ENCODE results near the gene DCLK3.

Gene DCLK3, protein sequence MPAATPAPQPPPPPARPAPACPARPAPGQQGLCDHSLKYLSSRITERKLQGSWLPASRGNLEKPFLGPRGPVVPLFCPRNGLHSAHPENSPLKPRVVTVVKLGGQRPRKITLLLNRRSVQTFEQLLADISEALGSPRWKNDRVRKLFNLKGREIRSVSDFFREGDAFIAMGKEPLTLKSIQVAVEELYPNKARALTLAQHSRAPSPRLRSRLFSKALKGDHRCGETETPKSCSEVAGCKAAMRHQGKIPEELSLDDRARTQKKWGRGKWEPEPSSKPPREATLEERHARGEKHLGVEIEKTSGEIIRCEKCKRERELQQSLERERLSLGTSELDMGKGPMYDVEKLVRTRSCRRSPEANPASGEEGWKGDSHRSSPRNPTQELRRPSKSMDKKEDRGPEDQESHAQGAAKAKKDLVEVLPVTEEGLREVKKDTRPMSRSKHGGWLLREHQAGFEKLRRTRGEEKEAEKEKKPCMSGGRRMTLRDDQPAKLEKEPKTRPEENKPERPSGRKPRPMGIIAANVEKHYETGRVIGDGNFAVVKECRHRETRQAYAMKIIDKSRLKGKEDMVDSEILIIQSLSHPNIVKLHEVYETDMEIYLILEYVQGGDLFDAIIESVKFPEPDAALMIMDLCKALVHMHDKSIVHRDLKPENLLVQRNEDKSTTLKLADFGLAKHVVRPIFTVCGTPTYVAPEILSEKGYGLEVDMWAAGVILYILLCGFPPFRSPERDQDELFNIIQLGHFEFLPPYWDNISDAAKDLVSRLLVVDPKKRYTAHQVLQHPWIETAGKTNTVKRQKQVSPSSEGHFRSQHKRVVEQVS

DNA sequence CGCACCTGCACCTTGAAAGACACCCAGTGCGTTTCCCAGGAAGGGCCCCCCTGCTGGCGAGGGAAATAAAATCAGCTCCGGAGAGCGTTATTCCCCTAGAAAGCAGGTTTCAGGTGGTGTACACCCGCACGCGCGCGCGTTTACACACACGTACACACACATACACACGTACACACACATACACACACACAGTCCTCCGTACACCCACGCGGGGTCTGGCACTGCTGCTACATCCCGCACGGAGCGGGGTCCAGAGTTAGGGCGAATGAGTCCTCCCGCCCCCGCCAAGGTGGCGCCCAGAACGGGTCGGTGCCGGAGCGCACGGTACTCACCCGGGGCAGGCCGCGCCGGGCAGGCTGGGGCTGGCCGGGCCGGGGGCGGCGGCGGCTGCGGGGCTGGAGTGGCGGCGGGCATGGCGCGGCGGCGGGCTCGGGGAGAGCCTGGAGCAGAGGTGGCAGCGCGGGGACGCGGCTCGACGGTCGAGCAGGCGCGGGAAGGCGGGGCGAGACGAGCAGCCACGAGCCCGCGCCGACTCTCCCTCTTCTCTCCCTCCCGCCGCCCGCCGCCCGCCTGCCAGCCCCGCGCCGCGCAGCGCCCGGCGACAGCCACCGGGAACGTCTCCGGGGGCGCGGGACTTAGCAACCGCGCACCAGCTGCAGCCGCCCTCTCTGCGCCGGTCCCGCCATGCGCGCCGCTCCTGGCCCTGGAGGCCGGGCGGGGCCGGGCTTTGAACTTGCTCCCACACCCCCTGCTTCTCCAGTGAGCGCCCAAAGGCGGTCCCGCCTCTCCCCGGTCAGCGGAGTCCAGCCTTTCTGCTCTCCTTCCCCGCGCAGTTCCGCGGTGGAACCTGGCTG, at the start of gene DCLK3:
Gene DCLK3, minus strand, starts transcription at position 704 of the 854 bp plus-strand sequence. Its CDS starts 290 bp downstream, at position 414.
- H3K4me3 ChIP-seq (ENCODE audit: control insufficient read depth, low read depth, low read length) = no peak within 1 kb of the TSS
- DNase-seq (ENCODE audit: low read depth) = no peak
- TF ChIP-seq, protein P1, sequence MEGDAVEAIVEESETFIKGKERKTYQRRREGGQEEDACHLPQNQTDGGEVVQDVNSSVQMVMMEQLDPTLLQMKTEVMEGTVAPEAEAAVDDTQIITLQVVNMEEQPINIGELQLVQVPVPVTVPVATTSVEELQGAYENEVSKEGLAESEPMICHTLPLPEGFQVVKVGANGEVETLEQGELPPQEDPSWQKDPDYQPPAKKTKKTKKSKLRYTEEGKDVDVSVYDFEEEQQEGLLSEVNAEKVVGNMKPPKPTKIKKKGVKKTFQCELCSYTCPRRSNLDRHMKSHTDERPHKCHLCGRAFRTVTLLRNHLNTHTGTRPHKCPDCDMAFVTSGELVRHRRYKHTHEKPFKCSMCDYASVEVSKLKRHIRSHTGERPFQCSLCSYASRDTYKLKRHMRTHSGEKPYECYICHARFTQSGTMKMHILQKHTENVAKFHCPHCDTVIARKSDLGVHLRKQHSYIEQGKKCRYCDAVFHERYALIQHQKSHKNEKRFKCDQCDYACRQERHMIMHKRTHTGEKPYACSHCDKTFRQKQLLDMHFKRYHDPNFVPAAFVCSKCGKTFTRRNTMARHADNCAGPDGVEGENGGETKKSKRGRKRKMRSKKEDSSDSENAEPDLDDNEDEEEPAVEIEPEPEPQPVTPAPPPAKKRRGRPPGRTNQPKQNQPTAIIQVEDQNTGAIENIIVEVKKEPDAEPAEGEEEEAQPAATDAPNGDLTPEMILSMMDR (IDR thresholded peaks at IDR 0.05; ENCODE audit: control insufficient read depth, insufficient read depth, low read depth, low read length, missing control alignments) = no peak

DNA sequence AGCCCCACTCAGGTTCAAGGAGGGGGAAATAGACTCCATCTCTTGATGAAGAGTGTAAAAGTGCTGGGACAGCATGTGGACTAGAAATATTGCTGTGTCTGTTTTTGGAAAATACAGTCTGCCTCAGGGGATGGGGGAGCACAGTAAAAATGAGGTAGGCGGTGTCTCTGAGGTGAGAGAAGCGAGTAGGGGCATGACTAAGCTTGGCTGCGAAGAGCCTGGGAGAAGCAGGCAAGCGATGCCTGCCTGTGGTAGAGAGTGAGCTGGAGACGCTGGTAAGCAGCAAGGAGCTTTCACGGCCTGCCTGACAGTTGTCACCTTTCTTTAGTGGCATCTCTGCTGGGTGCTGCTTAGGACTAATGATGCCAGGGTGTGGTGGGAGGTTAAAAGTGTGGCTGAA, 49.0 kb upstream of the DCLK3 start:
- H3K4me3 ChIP-seq (ENCODE audit: control insufficient read depth, low read depth, low read length) = no peak overlapping the region
- no peak for DNase-seq (ENCODE audit: low read depth)
- TF ChIP-seq, protein P1 (IDR thresholded peaks at IDR 0.05; ENCODE audit: control insufficient read depth, insufficient read depth, low read depth, low read length, missing control alignments) = no peak

DNA sequence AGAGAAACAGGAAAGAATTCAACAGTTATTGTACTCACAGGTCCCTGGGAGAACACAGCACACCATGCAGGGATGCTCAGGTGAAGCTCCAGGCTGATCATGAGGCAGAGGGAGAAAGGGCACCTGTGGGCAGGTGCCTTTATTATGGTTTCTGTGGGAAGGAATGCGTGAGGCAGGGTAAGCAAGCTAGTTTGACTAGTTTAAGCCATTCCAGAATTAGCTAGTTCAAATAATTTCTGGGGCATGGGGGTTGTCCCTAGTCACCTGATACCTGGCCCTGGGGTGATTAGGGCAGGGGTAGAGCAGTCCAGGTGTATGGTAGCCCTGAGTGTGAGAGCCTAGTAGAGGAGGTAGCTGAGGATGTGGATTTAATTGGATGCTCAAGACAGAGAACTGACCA, 47.9 kb upstream of the DCLK3 start:
- no peak overlapping the region for H3K4me3 ChIP-seq (ENCODE audit: control insufficient read depth, low read depth, low read length)
- TF ChIP-seq, protein P1 (IDR thresholded peaks at IDR 0.05; ENCODE audit: control insufficient read depth, insufficient read depth, low read depth, low read length, missing control alignments) = no peak
- DNase-seq (ENCODE audit: low read depth) = no peak

DNA sequence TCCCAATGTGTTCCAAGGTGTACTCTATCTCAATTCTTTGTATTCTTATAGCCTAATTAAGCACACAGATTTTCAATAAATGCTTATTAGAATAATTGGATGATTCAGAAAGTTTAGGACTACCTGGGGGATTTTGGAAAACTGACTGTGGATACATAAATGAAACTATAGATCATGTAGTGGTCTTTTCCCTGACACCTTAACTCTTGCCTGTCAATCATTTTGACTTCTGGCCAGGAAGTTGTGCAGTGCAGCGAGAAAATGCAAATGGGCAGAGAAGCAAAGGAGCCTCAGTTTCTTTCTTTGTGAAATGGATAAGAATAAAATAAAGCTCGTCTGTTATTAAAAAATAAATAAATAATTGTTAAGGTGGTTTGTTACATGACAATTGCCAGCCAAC, 47.4 kb upstream of the DCLK3 start:
- DNase-seq (ENCODE audit: low read depth) = no peak
- no peak overlapping the region for H3K4me3 ChIP-seq (ENCODE audit: control insufficient read depth, low read depth, low read length)
- TF ChIP-seq, protein P1 (IDR thresholded peaks at IDR 0.05; ENCODE audit: control insufficient read depth, insufficient read depth, low read depth, low read length, missing control alignments) = no peak

DNA sequence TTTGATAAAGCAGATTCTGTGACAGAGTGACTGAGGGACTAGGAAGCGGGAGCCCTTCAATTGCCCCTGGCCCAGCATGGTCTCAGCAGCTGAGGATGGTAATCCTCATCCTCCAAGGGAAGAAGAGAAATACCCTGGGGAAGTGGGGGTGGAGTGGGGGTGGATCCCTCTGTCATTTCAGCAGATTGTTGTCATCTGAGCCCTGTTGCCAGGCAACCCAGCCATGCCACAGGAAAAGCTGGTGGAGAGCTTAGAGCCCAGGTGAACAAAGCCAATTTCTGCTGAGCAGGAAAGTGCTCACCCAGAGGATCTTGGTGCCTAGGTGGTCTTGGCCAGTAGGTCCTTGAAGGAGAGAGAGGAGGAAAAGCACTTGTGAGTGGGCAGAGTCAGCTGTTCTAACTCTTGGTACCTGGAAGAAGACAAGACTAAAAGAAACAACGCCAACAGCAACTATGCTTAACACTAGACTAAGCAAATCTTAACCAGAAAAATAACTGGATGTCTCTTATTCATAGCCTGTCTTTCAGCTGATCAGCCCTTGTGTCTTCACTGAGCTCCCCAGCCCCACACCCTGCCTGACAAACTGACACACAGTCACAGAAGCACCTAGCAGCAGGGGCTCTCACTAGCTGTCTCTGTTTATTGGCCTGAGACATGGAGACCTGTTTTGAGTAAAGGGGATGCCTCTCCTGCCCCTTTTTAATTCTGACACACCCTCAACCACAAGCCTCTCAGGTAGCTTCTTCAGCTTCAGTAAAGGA, 40.1 kb upstream of the DCLK3 start:
- TF ChIP-seq, protein P1 (IDR thresholded peaks at IDR 0.05; ENCODE audit: control insufficient read depth, insufficient read depth, low read depth, low read length, missing control alignments) = no peak
- no peak overlapping the region for H3K4me3 ChIP-seq (ENCODE audit: control insufficient read depth, low read depth, low read length)
- DNase-seq (ENCODE audit: low read depth) = no peak
